ENCODE results near the gene REL. TPM values are rescaled to one million over a fixed set of nuclear protein-coding genes. Genes with fewer than 3 reads are reported as not detected.

The REL gene
- total and polyA plus RNA-seq, 2 of the 13 experiments (the other 11 are each of a cell fraction or from before 2014, with no cell fraction given) = 3.7 to 7.0 TPM

- TF ChIP-seq HINFP (CRISPR knock-in tag; IDR thresholded peaks at IDR 0.05; ENCODE audit: low read depth) (no peak), ZNF468 (CRISPR knock-in tag; IDR thresholded peaks at IDR 0.05) (peak; percentile 37; the same call in 1 of the 2 replicates), KLF15 (CRISPR knock-in tag; IDR thresholded peaks at IDR 0.05; ENCODE audit: borderline replicate concordance) (peak; percentile 38; the same call in 1 of the 2 replicates), NAIF1 (CRISPR knock-in tag; IDR thresholded peaks at IDR 0.05; ENCODE audit: borderline replicate concordance) (0 out of 2 replicates have a peak, but pooled peaks have one; percentile 38), FOXA3 (CRISPR knock-in tag; IDR thresholded peaks at IDR 0.05) (0 out of 2 replicates have a peak, but pooled peaks have one; percentile 42), ZKSCAN1 (IDR thresholded peaks at IDR 0.05; ENCODE audit: low read length) (no peak), TEAD3 (CRISPR knock-in tag; optimal IDR thresholded peaks at IDR 0.05; ENCODE audit: borderline replicate concordance) (peak; percentile 76), ZFP91 (CRISPR knock-in tag; IDR thresholded peaks at IDR 0.05; ENCODE audit: borderline replicate concordance) (peak; percentile 67; the same call in 1 of the 2 replicates), SMARCE1 (IDR thresholded peaks at IDR 0.05; ENCODE audit: borderline replicate concordance) (no peak), TOE1 (CRISPR knock-in tag; IDR thresholded peaks at IDR 0.05) (no peak; the same call in 1 of the 2 replicates), SP4 (CRISPR knock-in tag; IDR thresholded peaks at IDR 0.05) (peak; percentile 82; the same call in 1 of the 2 replicates), ZC3H4 (CRISPR knock-in tag; IDR thresholded peaks at IDR 0.05; ENCODE audit: borderline replicate concordance) (no peak), PHF8 (CRISPR knock-in tag; IDR thresholded peaks at IDR 0.05) (peak; percentile 97), ZNF431 (CRISPR knock-in tag; IDR thresholded peaks at IDR 0.05; ENCODE audit: borderline replicate concordance, low read depth) (peak; percentile 91; the same call in 1 of the 2 replicates), ZNF354B (CRISPR knock-in tag; IDR thresholded peaks at IDR 0.05) (no peak), E2F5 (CRISPR knock-in tag; conservative IDR thresholded peaks at IDR 0.05) (peak; percentile 94), HNRNPL (IDR thresholded peaks at IDR 0.05; ENCODE audit: low read depth, low read length) (no peak), HOXD1 (CRISPR knock-in tag; IDR thresholded peaks at IDR 0.05) (peak; percentile 64; the same call in 1 of the 2 replicates), ZNF30 (CRISPR knock-in tag; IDR thresholded peaks at IDR 0.05) (no peak), MED13 (CRISPR knock-in tag; IDR thresholded peaks at IDR 0.05) (peak; percentile 56; the same call in 1 of the 2 replicates), ZNF83 (CRISPR knock-in tag; IDR thresholded peaks at IDR 0.05; ENCODE audit: borderline replicate concordance) (no peak)
- TF ChIP-seq, protein P1, sequence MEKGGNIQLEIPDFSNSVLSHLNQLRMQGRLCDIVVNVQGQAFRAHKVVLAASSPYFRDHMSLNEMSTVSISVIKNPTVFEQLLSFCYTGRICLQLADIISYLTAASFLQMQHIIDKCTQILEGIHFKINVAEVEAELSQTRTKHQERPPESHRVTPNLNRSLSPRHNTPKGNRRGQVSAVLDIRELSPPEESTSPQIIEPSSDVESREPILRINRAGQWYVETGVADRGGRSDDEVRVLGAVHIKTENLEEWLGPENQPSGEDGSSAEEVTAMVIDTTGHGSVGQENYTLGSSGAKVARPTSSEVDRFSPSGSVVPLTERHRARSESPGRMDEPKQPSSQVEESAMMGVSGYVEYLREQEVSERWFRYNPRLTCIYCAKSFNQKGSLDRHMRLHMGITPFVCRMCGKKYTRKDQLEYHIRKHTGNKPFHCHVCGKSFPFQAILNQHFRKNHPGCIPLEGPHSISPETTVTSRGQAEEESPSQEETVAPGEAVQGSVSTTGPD (CRISPR knock-in tag; IDR thresholded peaks at IDR 0.05) = 0 out of 2 replicates have a peak, but pooled peaks have one; percentile 14
These were observed at the start of gene REL (continued) for GRCh38 chr2:60881047-60881932.
